NCI-H2081 treated with DMSO at 0.1 percent for 48 hours (cell line): ENCODE data around the gene TXNDC2.
"Not testable (repeated sequence)": the region's sequence is repeated elsewhere in the genome, so short reads cannot be mapped to it uniquely, and the experiment has no call there.

Experiments
- DNase-seq: peaks from one replicate; lab custom pipeline; 2025; lab: John Stamatoyannopoulos, UW

The TXNDC2 gene

DNA sequence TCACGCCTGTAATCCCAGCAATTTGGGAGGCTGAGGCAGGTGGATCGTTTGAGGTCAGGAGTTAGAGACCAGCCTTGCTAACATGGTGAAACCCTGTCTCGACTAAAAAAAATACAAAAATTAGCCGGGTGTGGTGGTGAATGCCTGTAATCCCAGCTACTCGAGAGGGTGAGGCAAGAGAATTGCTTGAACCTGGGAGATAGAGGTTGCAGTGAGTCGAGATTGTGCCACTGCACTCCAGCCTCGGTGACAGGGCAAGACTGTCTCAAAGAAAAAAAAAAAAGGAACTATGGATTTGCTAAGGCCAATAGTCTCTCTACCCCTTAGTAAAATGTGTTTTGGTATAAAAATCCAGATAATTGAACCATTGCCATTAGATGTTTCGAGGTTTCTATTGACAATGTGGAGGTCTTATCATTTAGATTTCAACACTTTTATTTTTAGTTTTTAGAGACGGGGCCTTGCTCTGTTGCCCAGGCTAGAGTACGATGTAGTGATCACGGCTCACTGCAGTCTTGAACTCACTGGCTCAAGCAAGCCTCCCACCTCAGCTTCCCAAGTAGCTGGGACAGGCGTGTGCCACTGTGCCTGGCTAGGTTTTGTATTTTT is 1.1 kb upstream of the TXNDC2 start:
- no peak for DNase-seq

DNA sequence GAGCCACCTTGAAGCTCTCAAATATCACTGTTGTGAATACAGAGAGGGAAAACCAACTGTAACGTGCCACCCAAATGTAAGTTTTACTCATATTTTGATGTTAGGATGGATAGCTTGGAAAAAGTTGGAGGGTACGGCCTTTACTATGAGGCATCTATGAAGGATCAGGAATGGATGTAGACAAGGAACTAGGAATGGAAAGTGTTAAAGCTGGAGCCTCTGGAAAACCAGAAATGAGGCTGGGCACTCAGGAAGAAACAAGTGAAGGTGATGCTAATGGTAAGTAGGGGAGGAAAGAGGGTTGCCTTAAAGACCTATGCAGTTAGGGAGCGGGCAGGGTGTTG is 204 bp downstream of the TXNDC2 start:
- DNase-seq: no peak

DNA sequence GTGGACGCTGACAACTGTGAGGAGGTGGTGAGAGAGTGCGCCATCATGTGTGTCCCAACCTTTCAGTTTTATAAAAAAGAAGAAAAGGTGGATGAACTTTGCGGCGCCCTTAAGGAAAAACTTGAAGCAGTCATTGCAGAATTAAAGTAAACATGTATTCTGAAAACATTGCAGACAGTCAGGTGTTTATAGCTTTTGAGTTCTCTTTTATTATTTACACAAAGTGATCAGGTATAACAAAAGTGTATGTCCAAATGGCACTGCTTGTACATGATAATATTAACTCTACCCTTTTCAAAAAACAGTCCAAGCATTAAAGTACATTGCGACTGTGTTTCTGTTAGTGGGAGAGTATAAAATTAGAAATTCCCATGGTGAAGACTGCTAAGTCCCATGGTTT is 2.2 kb downstream of the TXNDC2 start:
- no peak for DNase-seq

DNA sequence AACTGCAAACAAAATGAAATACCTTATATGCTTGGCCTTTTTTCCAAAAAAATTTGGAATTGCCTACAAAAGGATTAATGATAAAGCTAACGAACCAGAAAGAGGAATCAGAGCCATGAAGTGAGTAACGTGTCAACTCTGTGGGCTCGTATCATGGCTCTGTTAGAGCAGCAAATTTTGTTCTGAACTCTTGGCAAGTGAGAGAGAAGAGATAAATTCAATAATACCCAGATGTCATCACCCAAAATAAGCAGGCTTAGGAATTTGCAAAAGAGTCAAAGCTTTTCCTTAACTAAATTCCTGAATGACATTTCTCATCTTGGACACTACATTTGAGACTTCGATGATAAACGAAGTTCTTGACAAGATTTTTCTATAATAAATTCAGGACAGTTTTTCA is 4.4 kb downstream of the TXNDC2 start:
- DNase-seq: no peak

DNA sequence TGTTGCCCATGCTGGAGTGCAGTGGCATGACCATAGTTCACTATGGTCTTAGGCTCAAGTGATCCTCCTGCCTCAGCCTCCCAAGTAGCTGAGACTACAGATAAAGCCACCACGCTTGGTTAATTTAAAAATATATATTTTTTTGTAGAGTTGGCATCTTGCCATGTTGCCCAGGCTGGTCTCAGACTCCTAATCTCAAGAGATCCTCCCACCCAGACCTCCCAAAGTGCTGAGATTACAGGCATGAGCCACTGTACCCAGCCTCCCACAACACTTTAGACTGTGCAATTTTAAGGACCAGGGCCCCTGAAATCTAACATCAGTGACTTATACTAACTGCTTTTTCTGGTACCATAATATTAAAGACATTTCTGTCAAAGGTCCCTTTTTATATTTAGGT is 5.2 kb downstream of the TXNDC2 start:
- DNase-seq: no peak

DNA sequence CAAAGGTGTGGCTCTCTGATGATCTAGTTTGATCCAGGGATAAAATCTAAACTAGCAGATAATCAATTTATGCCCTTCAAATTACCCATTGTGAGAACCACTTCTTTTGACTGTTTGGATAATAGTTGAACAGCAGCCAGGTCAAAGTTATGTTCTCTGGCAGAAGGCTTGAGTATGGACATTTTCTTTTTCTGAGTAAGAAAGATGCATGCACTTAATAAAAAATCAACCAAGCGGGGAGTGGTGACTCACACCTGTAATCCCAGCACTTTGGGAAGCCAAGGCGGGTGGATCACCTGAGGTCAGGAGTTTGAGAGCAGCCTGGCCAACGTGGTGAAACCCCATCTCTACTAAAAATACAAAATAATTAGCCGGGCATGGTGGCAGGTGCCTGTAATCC is 5.7 kb downstream of the TXNDC2 start:
- DNase-seq: not testable (repeated sequence)

DNA sequence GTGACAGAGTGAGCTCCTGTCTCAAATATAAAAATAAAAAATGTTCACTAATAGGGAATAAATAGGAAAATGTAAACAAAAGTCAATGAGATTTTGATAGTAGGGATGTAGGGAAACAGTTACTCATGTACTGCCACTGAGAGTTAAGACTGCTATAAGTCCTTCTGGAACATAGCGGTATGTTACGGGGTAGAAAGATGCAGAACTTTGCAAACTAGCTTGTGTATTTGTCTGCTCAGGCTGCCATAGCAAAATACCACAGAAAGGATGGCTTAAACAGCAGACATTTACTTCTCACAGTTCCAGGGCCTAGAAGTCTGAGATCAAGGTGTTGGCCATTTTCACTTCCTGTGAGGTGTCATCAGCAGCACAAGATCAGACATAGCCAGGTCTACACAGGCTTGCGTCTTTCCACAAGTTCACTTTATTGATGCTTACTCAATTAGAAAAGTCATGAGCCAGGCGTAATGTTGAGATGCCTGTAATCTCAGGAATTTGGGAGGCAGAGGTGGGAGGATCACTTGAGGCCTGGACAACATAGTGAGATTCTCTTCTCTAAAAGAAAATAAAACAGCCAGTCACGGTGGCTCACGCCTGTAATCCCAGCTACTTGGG is 8.8 kb downstream of the TXNDC2 start:
- no peak for DNase-seq

DNA sequence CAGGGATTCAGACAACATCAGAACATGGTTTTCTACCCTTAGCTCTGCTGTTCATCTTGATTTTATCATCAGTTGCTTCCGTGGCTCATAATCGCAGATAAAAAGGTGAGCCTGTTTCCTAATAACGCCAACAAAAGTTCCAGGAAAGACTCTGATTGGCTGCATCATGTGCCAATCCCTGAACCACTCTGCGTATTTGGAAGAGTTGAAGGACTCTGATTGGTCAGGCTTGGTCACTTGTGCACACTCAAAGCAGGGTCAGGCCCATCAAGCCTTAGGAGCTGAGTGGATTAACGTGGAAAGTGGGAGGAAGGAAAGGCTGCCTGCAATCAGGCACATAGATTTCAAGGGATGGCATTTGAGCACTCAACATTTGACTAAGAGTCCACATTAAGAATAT is 11.4 kb downstream of the TXNDC2 start:
- no peak for DNase-seq

DNA sequence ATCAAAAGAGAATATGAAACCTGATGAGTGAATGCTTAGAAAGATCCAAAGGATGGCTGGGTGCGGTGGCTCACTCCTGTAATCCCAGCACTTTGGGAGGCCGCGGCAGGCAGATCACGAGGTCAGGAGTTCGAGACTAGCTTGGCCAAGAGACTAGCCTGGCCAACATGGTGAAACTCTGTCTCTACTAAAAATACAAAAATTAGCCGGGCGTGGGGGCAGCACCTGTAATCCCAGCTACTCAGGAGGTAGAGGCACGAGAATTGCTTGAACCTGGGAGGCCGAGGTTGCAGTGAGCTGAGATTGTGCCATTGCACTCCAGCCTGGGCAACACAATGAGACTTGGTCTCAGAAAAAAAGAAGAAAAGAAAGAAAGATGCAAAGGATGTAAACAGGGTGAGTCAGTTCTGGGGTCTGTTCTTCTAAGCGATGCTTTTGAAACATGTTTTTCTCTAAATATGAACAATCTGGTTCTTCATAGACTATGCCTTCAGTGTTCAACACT is 12.1 kb downstream of the TXNDC2 start:
- DNase-seq: not testable (repeated sequence)

DNA sequence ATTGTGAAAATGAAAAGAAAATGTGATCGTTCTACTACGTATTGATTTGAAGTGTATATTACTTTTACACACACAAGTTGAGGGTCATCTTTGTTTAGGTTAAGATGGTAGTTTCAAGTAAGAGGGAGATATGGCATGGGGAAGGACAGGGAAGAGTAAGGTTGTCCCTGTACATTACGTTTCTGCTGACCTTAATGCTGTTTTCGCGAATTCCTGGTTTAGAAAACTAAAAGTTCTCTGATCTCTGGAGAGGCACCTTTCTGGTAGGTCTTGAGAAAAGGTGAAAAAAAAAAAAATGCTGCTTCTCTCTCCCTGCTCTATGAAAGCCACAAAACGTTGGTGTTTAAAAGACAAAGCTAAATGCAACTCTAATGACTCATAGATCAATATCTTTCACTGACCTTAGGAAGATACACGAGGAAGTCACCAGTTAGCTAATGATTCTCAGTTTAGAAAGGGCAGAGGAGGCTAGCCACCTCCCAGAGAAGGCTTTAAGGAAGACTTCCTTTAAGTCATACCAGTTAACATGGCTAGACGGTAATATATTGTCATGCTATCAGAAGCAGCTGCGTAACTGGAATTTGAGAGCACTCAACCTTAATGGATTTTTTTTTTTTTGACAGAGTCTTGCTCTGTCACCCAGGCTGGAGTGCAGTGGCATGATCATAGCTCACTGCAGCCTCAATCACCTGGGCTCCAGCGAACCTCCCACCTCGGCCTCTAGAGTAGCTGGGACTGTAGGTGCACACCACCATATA is 13.2 kb downstream of the TXNDC2 start:
- DNase-seq: no peak

DNA sequence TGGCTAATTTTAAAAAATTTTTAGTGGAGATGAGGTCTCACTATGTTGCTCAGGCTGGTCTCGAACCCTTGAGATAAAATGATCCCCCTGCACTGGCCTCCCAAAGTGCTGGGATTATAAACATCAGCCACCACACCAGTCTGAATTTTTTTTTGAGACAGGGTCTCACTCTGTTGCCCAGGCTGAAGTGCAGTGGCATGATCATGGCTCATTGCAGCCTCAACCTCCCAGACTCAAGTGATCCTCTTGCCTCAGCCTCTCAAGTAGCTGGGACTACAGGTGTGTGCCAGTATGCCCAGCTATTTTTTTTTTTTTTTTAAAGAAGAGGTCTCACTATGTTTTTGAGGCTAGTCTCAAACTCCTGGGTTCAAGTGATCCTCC is 13.8 kb downstream of the TXNDC2 start:
- not testable (repeated sequence) for DNase-seq

DNA sequence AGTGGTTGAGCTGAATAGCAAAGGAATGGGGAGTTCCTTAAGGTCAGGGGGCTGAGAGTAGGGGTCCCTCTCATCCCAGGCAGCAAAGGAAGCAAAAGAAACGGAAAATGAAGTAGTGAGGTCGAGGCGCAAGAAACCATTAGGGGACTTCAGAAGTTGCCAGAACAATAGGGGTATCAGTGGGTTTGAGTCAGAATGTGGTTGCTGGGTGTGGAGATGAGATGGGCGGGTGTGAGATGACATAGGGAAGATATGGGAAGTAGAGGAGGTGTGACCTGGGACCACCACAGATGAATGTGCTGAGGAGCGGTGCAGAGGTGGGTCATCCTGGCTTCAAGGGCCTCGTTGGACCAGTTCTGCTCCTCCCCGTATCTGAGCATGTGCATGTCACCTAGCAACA is 14.9 kb downstream of the TXNDC2 start:
- DNase-seq: no peak

DNA sequence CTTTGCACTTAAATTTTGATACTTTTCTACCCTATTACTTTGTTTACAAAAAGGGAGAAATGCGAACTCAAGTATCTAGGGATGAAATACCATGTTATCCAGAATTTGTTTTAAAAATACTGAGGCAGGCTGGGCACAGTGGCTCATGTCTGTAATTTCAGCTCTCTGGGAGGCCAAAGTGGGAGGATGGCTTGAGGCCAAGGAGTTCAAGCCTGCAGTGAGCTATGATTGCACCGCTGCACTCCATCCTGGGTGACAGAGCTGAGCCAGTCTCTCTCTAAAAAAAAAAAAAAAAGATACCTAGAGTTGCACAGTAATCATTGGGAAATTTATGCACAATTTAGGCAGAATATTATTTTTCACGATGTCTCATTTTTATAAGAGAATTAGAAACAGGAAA is 15.6 kb downstream of the TXNDC2 start:
- no peak for DNase-seq

DNA sequence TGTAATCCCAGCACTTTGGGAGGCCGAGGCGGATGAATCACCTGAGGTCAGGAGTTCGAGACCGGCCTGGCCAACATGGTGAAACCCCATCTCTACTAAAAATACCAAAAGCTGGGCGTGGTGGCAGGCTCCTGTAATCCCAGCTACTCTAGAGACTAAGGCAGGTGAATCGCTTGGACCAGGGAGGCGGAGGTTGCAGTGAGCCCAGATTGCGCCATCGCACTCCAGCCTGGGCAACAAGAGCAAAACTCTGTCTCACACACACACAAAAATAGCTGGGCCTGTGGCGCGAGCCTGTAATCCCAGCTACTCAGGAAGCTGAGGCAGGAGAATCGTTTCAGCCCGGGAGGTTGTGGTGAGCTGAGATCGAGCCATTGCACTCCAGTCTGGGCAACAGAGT is 16.5 kb downstream of the TXNDC2 start:
- not testable (repeated sequence) for DNase-seq

DNA sequence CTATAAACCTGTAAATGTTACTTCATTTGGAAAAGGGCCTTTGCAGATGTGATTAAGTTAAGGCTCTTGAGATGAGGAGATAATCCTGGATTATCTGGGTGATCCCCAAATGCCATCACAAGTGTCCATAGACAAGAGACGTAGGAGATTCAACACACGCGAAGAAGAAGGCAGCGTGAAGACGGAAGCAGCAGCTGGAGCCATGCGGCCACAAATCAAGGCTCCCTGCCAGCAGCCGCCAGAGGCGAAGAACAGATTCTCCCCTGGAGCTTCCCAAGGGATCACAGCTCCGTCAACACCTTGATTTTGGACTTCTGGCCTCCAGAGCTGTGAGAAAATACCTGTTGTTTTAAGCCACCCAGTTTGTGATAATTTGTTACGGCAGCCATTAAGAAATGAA is 17.1 kb downstream of the TXNDC2 start:
- DNase-seq: no peak

DNA sequence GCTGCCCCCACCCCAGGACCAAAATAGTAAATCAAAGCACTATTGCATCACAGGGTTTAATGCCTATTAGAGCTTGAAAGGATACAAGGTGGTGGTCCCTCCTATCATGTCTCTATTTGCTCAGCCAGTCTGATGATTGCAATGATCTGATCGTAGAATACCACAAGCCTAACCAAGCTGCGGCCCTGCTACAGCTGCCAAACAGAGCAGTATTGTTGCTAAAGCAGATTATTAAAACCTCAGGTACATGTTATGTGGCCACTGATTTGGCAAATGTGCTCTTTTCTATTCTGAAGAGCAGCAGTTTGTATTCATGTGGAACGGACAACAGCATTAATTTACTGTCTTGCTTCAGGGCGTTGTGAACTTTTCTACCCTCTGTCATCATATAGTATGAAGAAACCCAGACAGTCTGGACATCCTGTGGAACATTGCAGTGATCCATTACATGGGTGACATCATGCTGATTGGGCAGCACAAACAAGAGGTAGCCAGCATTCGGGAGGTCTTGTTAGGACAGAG is 19.7 kb downstream of the TXNDC2 start:
- no peak for DNase-seq

DNA sequence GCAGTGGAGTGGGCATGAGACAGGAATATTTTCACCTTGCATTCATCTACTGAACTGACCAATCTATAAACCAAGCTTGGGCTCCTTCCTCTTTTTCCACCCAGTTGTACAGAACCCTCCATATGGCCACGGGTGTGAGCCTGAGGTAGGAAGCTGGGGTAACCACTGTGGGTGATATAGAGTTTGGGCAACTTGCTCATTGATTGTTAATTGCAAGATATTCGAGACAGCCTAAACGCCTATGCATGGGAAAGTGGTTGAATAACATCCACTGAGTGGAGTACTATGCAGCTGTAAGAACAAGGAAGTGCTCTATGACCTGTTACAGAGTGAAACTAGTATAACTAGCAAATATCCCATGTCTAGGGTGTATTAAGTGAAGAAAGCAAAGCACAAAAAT is 20.7 kb downstream of the TXNDC2 start:
- no peak for DNase-seq

DNA sequence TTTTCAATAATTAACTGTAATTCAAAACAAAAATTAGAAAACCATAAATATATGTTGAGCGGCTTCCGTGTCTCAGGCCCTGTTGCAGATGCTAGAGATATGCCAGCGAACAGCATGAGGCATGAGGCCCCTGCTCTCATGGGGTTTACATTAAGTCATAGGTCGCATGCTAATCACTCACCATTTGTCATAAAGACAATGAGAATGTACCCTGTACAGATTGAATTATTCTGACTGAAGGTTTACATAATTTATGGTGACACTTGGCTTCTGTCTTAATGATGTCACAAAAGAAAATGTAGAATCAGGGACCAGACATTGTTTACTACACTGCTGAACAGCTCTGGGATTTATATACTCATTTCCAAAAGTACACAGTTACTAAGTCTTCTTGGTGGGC is 22.1 kb downstream of the TXNDC2 start:
- DNase-seq: no peak

DNA sequence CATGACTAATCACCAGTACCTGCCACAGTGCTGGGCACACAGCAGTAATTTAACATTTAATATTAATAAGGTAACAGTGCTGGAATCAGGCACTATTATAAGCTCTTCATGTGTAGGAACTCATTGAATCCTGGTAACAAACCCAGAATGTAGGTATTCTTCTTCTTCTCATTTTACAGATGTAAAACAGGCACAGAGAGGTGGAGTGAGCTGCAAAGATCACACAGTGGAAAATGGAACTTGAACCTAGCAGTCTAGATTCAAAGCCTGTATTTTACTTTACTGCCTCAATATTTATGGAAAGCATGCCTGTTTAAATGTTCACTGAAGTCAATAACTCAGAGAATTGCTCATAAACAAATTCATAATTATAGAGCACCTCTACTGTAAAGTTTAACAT is 24.3 kb downstream of the TXNDC2 start:
- DNase-seq: no peak

DNA sequence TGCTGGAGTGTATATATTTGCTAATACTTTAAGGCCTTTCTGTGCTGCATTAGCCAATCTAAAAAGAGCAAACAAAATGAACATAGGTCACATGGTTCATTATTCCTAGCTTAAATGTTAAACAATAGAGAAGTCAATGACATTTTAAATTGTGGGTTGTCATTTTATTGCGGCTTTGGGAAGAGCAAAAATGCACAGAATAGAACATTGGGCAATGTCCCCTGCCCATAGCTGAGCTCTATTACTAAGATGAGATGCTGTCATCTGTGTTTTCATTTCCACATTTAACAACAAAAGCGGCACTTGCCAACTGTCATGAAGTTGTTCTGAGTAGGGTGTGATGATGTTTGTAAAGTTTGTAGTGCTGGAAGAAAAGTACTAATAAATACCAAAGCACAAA is 24.9 kb downstream of the TXNDC2 start:
- no peak for DNase-seq

DNA sequence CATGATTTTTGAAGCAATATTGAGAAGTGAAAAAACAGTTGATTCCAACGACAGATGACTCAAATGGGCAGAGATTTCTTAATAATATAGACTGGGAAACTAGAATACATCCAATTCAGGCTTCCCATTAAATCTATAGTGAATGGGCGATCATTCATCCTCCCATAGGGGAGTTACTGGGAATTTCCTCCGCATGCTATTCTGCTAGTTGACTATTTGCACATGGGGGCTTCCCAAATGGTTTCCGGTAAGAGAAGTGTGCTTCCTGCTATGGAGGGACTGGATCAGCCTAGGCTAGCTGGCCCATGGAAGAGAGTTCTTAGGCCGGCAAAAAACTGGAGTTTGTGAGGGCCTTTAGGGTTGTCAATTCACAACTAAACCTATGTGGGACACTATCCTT is 25.5 kb downstream of the TXNDC2 start:
- DNase-seq: no peak

DNA sequence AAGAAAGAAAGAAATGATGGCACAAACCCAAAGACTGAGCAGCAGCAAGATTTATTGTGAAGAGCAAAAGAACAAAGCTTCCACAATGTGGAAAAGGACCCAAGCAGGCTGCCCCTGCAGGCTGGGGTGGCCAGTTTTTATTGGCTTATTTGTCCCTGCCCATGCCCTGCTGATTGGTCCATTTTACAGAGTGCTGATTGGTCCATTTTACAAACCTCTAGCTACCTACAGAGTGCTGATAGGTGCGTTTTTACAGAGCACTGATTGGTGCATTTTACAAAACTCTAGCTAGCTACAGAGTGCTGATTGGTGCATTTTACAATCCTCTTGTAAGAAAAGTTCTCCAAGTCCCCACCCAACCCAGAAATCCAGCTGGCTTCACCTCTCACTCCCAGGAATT is 26.5 kb downstream of the TXNDC2 start:
- DNase-seq: not testable (repeated sequence)

DNA sequence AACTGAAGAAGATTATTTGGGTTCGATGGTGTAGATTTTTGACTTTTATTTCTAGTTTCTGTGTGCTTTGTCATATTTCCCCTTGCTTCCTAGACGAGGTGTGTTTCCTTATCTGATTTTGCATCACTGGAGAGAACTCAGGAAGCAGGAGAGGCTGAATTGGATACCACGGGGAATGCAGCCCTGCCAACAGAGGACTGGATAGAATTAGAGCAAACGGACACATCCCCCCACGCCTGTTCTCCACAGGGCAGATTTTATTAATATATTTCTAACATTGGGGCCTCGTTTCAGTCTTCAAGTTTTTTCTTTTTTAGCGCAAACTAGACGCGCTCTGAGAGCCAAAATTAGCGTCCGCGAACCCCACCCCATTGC is 27.4 kb downstream of the TXNDC2 start:
- DNase-seq: no peak
